DND-41 (cell line): ENCODE data around the gene GPR183.

ENCODE experiments used
- CTCF ChIP-seq: IDR thresholded peaks from 2 replicates; pipeline ENCODE4 v1.5.1; 2012; ENCODE audit warnings: borderline replicate concordance, low read length, moderate library complexity, mild to moderate bottlenecking; ENCODE audit not compliant: poor library complexity, severe bottlenecking; ENCODE audit errors: extremely low read depth
- EZH2 ChIP-seq: IDR thresholded peaks from 3 replicates; pipeline ENCODE4 v1.6.1; 2012; ENCODE audit warnings: borderline replicate concordance, low read depth, mild to moderate bottlenecking, moderate library complexity, low read length, inconsistent platforms; ENCODE audit not compliant: severe bottlenecking

GRCh38 chr13:99279637-99280036 is 27.6 kb downstream of the GPR183 start:
- TF ChIP-seq CTCF (no peak), EZH2 (no peak)
